IPS-20b (cell line): ENCODE results near the gene CDK18.

Experiments
- H3K27ac ChIP-seq: one replicate; pipeline ENCODE4 v1.5.1; 2013; ENCODE audit warnings: low read length
- H3K27me3 ChIP-seq: 2 replicates; pipeline ENCODE4 v1.6.1; 2013; ENCODE audit warnings: mild to moderate bottlenecking, low read length, inconsistent platforms; ENCODE audit not compliant: insufficient read depth
- H3K36me3 ChIP-seq: 2 replicates; pipeline ENCODE4 v1.6.1; 2013; ENCODE audit warnings: low read depth, mild to moderate bottlenecking, inconsistent platforms, low read length, moderate library complexity; ENCODE audit not compliant: insufficient read depth
- H3K4me1 ChIP-seq: 2 replicates; pipeline ENCODE4 v1.6.1; 2013; ENCODE audit warnings: mild to moderate bottlenecking, control low read depth, inconsistent platforms, low read length, moderate library complexity; ENCODE audit not compliant: insufficient read depth
- H3K4me3 ChIP-seq: 2 replicates; pipeline ENCODE4 v1.5.1; 2013; ENCODE audit warnings: mild to moderate bottlenecking, low read length, inconsistent platforms
- H3K9ac ChIP-seq: 2 replicates; pipeline ENCODE4 v1.6.1; 2013; ENCODE audit warnings: low read depth, mild to moderate bottlenecking, inconsistent platforms, low read length, moderate library complexity
- H3K9me3 ChIP-seq: 2 replicates; pipeline ENCODE4 v1.6.1; 2013; ENCODE audit warnings: mild to moderate bottlenecking, low read depth, low read length, inconsistent platforms; ENCODE audit not compliant: insufficient read depth

The CDK18 gene

DNA sequence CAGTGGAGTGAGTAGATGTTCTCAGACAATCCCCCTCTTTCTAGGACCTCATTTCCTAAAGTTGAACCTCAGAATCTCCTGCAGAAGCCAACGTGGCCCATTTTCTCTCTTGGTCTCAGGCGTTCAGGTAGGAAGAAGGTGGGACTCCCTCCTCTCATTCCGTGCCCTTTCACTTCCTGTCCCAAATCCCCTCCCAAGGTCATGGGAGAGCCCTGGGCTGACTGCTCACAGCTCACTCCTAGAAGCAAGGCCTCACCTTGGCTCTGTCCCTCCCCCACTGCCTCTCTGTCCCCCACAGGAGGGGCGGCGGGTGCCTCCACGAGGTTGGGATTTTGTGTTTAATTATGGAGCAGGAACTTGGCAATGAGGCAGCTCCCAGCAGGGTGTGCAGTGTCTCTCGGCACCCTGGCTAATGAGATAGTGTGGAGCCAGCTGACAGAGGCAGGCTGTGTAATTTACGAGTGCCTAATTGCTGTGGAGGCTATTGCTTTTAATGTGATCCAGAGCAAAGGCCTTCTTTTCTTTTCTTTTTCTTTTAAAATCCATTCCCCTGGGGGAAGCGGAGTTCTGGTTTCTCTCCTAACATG lies 9.1 kb upstream of the CDK18 start:
- Histone ChIP-seq H3K9ac (no peak overlapping the region), H3K4me1 (peaks cover 28% of the 10 kb centered on the region), H3K27ac (no peak overlapping the region), H3K27me3 (no peaks in the 10 kb centered on the region), H3K36me3 (no peaks in the 10 kb centered on the region), H3K4me3 (no peak overlapping the region), H3K9me3 (no peaks in the 10 kb centered on the region)

DNA sequence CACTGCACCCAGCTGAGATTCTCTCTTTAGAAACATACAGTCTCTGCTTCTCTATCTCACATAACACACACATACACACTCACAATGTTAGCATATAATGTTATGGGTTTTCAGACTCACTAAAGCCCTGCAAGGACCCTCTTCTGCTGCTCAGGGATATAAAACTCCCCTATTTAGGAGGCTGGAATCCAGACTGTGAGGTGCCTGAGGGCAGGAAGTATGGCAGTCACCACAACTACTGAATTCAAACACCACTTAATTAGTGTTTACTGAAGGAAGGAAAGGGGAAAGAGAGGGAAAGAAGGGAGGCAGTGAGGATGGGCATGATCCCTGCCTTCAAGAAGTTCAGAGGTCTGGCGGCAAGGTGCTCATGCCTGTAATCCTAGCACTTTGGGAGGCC lies 7.8 kb upstream of the CDK18 start:
- peaks cover 32% of the 10 kb centered on the region for H3K4me1 ChIP-seq
- H3K4me3 ChIP-seq, result no peak overlapping the region
- no peaks in the 10 kb centered on the region for H3K36me3 ChIP-seq
- no peaks in the 10 kb centered on the region for H3K27me3 ChIP-seq
- H3K9ac ChIP-seq, result no peak overlapping the region
- H3K27ac ChIP-seq, result no peak overlapping the region
- no peaks in the 10 kb centered on the region for H3K9me3 ChIP-seq

DNA sequence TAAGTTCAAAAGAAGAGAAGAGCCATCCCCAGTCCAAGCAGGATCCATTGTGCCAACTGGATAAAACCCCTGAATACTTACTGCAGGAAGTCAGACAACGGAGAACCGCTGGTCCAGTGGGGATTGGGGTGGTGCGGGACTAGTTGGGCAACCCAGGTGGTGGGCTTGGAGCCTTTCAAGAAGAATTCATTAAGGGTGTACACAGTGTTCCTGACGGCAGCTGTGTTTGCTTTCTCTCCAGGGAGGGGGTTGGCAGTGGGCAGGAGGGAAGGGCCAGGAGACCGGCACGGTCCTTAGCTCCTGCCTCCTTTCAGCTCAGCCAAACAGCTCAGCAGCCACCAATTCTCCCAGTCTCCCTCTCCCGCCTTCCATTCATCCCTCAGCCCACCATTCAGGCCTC lies 7.1 kb upstream of the CDK18 start:
- H3K4me3 ChIP-seq, result no peak overlapping the region
- H3K9me3 ChIP-seq, result no peaks in the 10 kb centered on the region
- H3K4me1 ChIP-seq, result peaks cover 25% of the 10 kb centered on the region; the same call in 1 of the 2 replicates
- no peaks in the 10 kb centered on the region for H3K27me3 ChIP-seq
- no peaks in the 10 kb centered on the region for H3K36me3 ChIP-seq
- H3K9ac ChIP-seq, result no peak overlapping the region
- no peak overlapping the region for H3K27ac ChIP-seq

- H3K27me3 ChIP-seq, result no peaks in the 10 kb centered on the region
- no peak overlapping the region for H3K27ac ChIP-seq
- peaks cover 19% of the 10 kb centered on the region; the same call in 1 of the 2 replicates for H3K4me1 ChIP-seq
- no peak overlapping the region for H3K4me3 ChIP-seq
- no peaks in the 10 kb centered on the region for H3K9me3 ChIP-seq
- no peaks in the 10 kb centered on the region for H3K36me3 ChIP-seq
- no peak overlapping the region for H3K9ac ChIP-seq
Measured at GRCh38 chr1:205499789-205500188, 4.7 kb upstream of the CDK18 start.

DNA sequence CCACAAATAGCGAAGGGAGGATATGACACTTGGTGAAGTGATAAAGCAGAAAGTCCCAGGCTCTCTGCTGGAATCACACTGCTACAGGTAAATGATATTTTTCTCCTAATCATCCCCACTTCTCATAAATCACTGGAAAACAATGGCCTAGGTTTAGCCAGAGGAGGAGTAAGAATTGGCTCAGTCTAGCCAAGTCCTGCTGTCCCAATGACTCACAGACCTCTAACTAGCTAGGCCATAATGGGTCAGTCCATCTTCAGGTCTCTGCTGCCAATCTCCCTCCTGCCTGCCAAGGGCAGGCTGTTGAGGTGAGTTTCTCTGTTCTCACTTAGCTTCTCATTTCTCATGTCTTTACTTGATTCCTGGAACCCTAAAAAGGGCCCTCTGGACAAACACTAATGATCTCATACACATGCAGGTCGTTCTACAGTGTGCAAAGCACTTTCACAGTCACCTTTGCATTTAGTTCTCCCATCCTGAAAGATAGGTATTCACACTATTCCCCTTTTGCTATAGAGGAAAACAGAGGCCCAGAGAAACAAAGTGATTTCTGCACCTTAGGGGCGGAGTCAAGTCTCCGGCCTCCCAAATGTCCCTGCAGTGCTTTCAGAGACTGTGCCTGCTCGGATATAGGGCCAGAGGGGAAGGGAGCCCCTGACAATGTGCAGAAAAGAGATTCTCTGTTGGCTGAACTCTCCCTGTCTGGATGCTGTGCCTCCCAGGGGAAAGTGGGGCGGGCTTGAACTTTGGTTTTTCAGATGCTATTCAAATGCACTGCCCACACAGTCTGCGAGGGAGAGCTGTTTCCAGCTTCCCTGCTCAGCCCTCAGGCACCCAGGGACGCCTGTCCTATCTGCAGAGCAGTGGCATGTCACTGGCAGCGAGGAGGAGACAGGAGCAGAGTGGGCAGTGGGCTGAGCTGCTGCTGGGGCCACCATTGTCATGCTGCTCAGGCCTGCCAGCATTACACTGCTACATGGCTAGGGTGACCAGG lies 3.9 kb upstream of the CDK18 start:
- Histone ChIP-seq H3K4me1 (peaks cover 15% of the 10 kb centered on the region; the same call in 1 of the 2 replicates), H3K27me3 (no peaks in the 10 kb centered on the region), H3K9ac (no peak overlapping the region), H3K27ac (no peak overlapping the region), H3K9me3 (no peaks in the 10 kb centered on the region), H3K36me3 (no peaks in the 10 kb centered on the region), H3K4me3 (no peak overlapping the region)

GRCh38 chr1:205502111-205502810 lies 2.2 kb upstream of the CDK18 start:
- H3K36me3 ChIP-seq, result no peaks in the 10 kb centered on the region
- H3K9me3 ChIP-seq, result no peaks in the 10 kb centered on the region
- no peaks in the 10 kb centered on the region for H3K27me3 ChIP-seq
- H3K27ac ChIP-seq, result no peak overlapping the region
- peaks cover 20% of the 10 kb centered on the region; the same call in 1 of the 2 replicates for H3K4me1 ChIP-seq
- no peak overlapping the region for H3K4me3 ChIP-seq
- no peak overlapping the region for H3K9ac ChIP-seq

GRCh38 chr1:205502992-205503391 lies 1.5 kb upstream of the CDK18 start:
- Histone ChIP-seq H3K4me3 (no peak overlapping the region), H3K4me1 (peaks cover 20% of the 10 kb centered on the region; the same call in 1 of the 2 replicates), H3K9ac (no peak overlapping the region), H3K27ac (no peak overlapping the region), H3K27me3 (no peaks in the 10 kb centered on the region), H3K36me3 (no peaks in the 10 kb centered on the region), H3K9me3 (no peaks in the 10 kb centered on the region)

DNA sequence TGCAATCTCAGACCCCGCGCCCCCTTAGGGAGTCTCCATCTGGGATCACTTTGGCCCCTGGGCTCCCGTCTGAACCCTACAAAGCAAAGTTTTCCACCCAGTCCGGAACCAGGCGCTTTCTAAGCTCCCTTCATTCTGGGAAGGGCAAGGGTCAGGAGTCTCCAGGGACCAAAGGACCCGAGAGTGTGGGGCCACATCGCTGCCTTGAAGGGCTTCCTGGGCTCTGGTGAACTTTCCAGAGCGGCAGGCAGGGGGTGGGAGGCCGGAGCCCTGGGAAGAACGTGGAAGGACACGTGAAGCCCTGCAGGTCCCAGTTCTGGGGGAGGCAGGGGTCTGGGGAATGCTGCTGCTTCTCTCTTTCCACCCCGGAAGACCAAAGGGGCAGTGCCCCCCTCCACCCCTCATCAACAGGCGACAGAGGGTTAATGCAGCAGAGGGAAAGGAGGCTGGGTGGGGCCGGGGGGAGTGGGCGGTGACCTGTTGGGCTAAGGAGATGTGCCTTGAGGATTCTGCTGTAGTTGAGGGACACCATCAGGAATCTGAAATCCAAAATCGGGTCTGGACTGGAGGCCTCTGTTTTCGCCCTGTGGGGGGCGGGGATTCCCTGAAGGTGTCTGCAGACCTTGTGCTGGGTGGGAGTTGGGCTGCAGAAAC lies 734 bp downstream of the CDK18 start:
- H3K9me3 ChIP-seq, result no peaks in the 10 kb centered on the region
- H3K27ac ChIP-seq, result peak overlapping the region; percentile 53
- H3K36me3 ChIP-seq, result no peaks in the 10 kb centered on the region; the same call in 1 of the 2 replicates
- H3K27me3 ChIP-seq, result no peaks in the 10 kb centered on the region
- H3K9ac ChIP-seq, result peak overlapping the region; percentile 94
- H3K4me3 ChIP-seq, result peak overlapping the region; percentile 89
- H3K4me1 ChIP-seq, result peaks cover 18% of the 10 kb centered on the region; the same call in 1 of the 2 replicates

GRCh38 chr1:205505791-205506190 lies 1.3 kb downstream of the CDK18 start:
- Histone ChIP-seq H3K27ac (no peak overlapping the region), H3K27me3 (no peaks in the 10 kb centered on the region), H3K4me3 (peak overlapping the region; percentile 89), H3K4me1 (peaks cover 12% of the 10 kb centered on the region; the same call in 1 of the 2 replicates), H3K36me3 (no peaks in the 10 kb centered on the region; the same call in 1 of the 2 replicates), H3K9me3 (no peaks in the 10 kb centered on the region), H3K9ac (peak overlapping the region; percentile 94)

GRCh38 chr1:205506409-205507200 lies 2.1 kb downstream of the CDK18 start:
- no peak overlapping the region for H3K27ac ChIP-seq

More at GRCh38 chr1:205506409-205507200, 2.1 kb downstream of the CDK18 start:
- H3K27me3 ChIP-seq, result no peaks in the 10 kb centered on the region
- peaks cover 10% of the 10 kb centered on the region; the same call in 1 of the 2 replicates for H3K4me1 ChIP-seq
- H3K4me3 ChIP-seq, result no peak overlapping the region
- H3K9ac ChIP-seq, result no peak overlapping the region
- H3K36me3 ChIP-seq, result no peaks in the 10 kb centered on the region; the same call in 1 of the 2 replicates
- H3K9me3 ChIP-seq, result no peaks in the 10 kb centered on the region
